H1 (cell line): Measurements from ENCODE around the gene RALGDS. TPM values are rescaled to one million over a fixed set of nuclear protein-coding genes. Genes with fewer than 3 reads are reported as not detected.

Source experiments
- CTCF ChIA-PET: fragments of 300-600 bp; sonication (Branson Sonifier 250); formaldehyde crosslinking; loops from one replicate; lab custom pipeline; 2021; ENCODE audit not compliant: partially characterized antibody; lab: Charles Lee
- POLR2A ChIA-PET: fragments of 300-600 bp; sonication (Branson Sonifier 250); formaldehyde crosslinking; loops from one replicate; lab custom pipeline; 2021; ENCODE audit warnings: inconsistent platforms; ENCODE audit not compliant: partially characterized antibody; lab: Charles Lee
- DNase-seq, 2 experiments: peaks; one replicate each; pipeline versions ENCODE4 v3.0.0 to v3.0.0-alpha.2; 2010 to 2022; ENCODE audit warnings: low spot score in 2 of 2, low read depth in 1 of 2, mixed read lengths in 1 of 2
- FAIRE-seq: peaks from 2 replicates; lab custom pipeline; 2011; peaks lifted over from hg19 to GRCh38; lab: Jason Lieb, UNC
- H2AFZ ChIP-seq: 2 replicates; pipeline ENCODE4 v1.8.1; 2012; ENCODE audit warnings: low read length, inconsistent platforms
- H2AK5ac ChIP-seq: 2 replicates; pipeline ENCODE4 v1.6.1; 2013; ENCODE audit warnings: low read depth, low read length
- H2BK120ac ChIP-seq: replicated peaks from 2 replicates; pipeline ENCODE3; 2013; ENCODE audit warnings: low read depth, low read length, inconsistent platforms
- H2BK12ac ChIP-seq: 2 replicates; pipeline ENCODE4 v1.6.1; 2013; ENCODE audit warnings: low read depth, low read length
- H2BK15ac ChIP-seq: 2 replicates; pipeline ENCODE4 v1.6.1; 2013; ENCODE audit warnings: low read length
- H2BK20ac ChIP-seq: 2 replicates; pipeline ENCODE4 v1.6.1; 2013; ENCODE audit warnings: low read length
- H2BK5ac ChIP-seq: 2 replicates; pipeline ENCODE4 v1.6.1; 2013; ENCODE audit warnings: low read depth, low read length
- H3K14ac ChIP-seq: 2 replicates; pipeline ENCODE4 v1.6.1; 2013; ENCODE audit warnings: inconsistent platforms; ENCODE audit not compliant: insufficient read length
- H3K18ac ChIP-seq: 2 replicates; pipeline ENCODE4 v1.6.1; 2013; ENCODE audit warnings: low read length; ENCODE audit errors: extremely low read depth
- H3K23ac ChIP-seq: 2 replicates; pipeline ENCODE4 v1.6.1; 2013; ENCODE audit warnings: inconsistent platforms; ENCODE audit not compliant: insufficient read length
- H3K23me2 ChIP-seq: 2 replicates; pipeline ENCODE4 v1.6.1; 2013; ENCODE audit warnings: low read depth, low read length
- H3K27ac ChIP-seq: 2 replicates; pipeline ENCODE4 v1.6.1; 2011; ENCODE audit warnings: low read depth, low read length, inconsistent platforms
- H3K27me3 ChIP-seq, 4 experiments: replicated peaks in 1 of 4; 1 replicate in 1 of 4; 2 replicates in 3 of 4; pipeline versions ENCODE4 v1.6.1 to v1.8.1; 2011 to 2013; ENCODE audit warnings: low read length in 3 of 4, mild to moderate bottlenecking in 3 of 4, inconsistent platforms in 2 of 4, mixed read lengths in 2 of 4, moderate library complexity in 1 of 4; ENCODE audit not compliant: control insufficient read depth in 3 of 4, insufficient read depth in 3 of 4; ENCODE audit errors: extremely low read depth in 1 of 4
- H3K36me3 ChIP-seq, 4 experiments: 2 replicates each; pipeline versions ENCODE4 v1.6.1 to v1.8.1; 2011 to 2013; ENCODE audit warnings: mild to moderate bottlenecking in 4 of 4, low read length in 3 of 4, moderate library complexity in 2 of 4, control low read depth in 1 of 4, inconsistent platforms in 1 of 4; ENCODE audit not compliant: insufficient read depth in 4 of 4, control insufficient read depth in 2 of 4
- H3K4ac ChIP-seq: replicated peaks from 2 replicates; pipeline ENCODE3; 2013; ENCODE audit warnings: low read length, low read depth, mixed read lengths, inconsistent platforms; ENCODE audit not compliant: insufficient read length
- H3K4me1 ChIP-seq, 4 experiments: replicated peaks in 1 of 4; 1 replicate in 1 of 4; 2 replicates in 3 of 4; pipeline versions ENCODE4 v1.6.1 to v1.8.1; 2011 to 2013; ENCODE audit warnings: low read length in 3 of 4, inconsistent platforms in 2 of 4, mixed read lengths in 1 of 4; ENCODE audit not compliant: insufficient read depth in 4 of 4, control insufficient read depth in 3 of 4
- H3K4me2 ChIP-seq, 2 experiments: 2 replicates each; pipeline versions ENCODE4 v1.6.1 to v1.8.1; 2011 to 2013; ENCODE audit warnings: low read depth in 2 of 2, low read length in 2 of 2, control low read depth in 1 of 2, inconsistent platforms in 1 of 2, mild to moderate bottlenecking in 1 of 2; ENCODE audit not compliant: insufficient read depth in 1 of 2
- H3K4me3 ChIP-seq, 4 experiments: fragments of 200-600, 300-600 bp in 1 of 4; sonication (generic), shearing (Covaris generic), sonication (Bioruptor Twin) in 1 of 4; 2 replicates each; pipeline versions ENCODE4 v1.5.1 to v1.8.1; 2011 to 2016; ENCODE audit warnings: low read length in 4 of 4, low read depth in 3 of 4, control low read depth in 2 of 4, inconsistent platforms in 2 of 4, mild to moderate bottlenecking in 2 of 4, mixed read lengths in 1 of 4, moderate library complexity in 1 of 4; ENCODE audit not compliant: insufficient read depth in 2 of 4; ENCODE audit errors: extremely low read depth in 1 of 4
- H3K56ac ChIP-seq: replicated peaks from 2 replicates; pipeline ENCODE3; 2013; ENCODE audit warnings: low read depth, mild to moderate bottlenecking, mixed read lengths, low read length, inconsistent platforms; ENCODE audit not compliant: insufficient read length
- H3K79me1 ChIP-seq: 2 replicates; pipeline ENCODE4 v1.6.1; 2013; ENCODE audit warnings: low read depth, low read length, control low read depth
- H3K79me2 ChIP-seq, 2 experiments: 2 replicates each; pipeline versions ENCODE4 v1.6.1 to v1.8.1; 2012 to 2013; ENCODE audit warnings: low read length in 2 of 2, mild to moderate bottlenecking in 2 of 2, inconsistent platforms in 1 of 2; ENCODE audit not compliant: insufficient read depth in 2 of 2, control insufficient read depth in 1 of 2
- H3K9ac ChIP-seq, 4 experiments: replicated peaks in 1 of 4; 1 replicate in 1 of 4; 2 replicates in 3 of 4; pipeline versions ENCODE4 v1.6.1 to v1.8.1; 2011 to 2013; ENCODE audit warnings: low read depth in 3 of 4, low read length in 3 of 4, control low read depth in 2 of 4, mild to moderate bottlenecking in 2 of 4, moderate library complexity in 2 of 4, inconsistent platforms in 1 of 4; ENCODE audit errors: extremely low read depth in 1 of 4
- H3K9me3 ChIP-seq, 2 experiments: 2 replicates each; pipeline versions ENCODE4 v1.6.1 to v1.8.1; 2012 to 2013; ENCODE audit warnings: mild to moderate bottlenecking in 2 of 2, moderate library complexity in 2 of 2, control low read depth in 1 of 2, inconsistent platforms in 1 of 2, low read depth in 1 of 2, low read length in 1 of 2, mixed read lengths in 1 of 2; ENCODE audit not compliant: insufficient read depth in 2 of 2
- H4K20me1 ChIP-seq, 2 experiments: replicated peaks in 1 of 2; 2 replicates each; pipeline versions ENCODE3 to v1.8.1; 2011 to 2013; ENCODE audit warnings: inconsistent platforms in 2 of 2, low read length in 2 of 2, mild to moderate bottlenecking in 1 of 2; ENCODE audit not compliant: insufficient read depth in 2 of 2, control insufficient read depth in 1 of 2
- H4K5ac ChIP-seq: 2 replicates; pipeline ENCODE4 v1.6.1; 2013; ENCODE audit warnings: low read length, low read depth, mixed read lengths, inconsistent platforms; ENCODE audit not compliant: insufficient read length
- H4K8ac ChIP-seq: 2 replicates; pipeline ENCODE4 v1.8.0; 2013; ENCODE audit warnings: mild to moderate bottlenecking, moderate library complexity, low read length, inconsistent platforms; ENCODE audit not compliant: insufficient read depth; ENCODE audit errors: extremely low read depth
- H4K91ac ChIP-seq: replicated peaks from 2 replicates; pipeline ENCODE3; 2013; ENCODE audit warnings: low read length, mixed read lengths, inconsistent platforms; ENCODE audit not compliant: insufficient read length
- BRCA1 ChIP-seq: IDR thresholded peaks from 2 replicates; pipeline ENCODE4 v1.6.1; 2012; ENCODE audit warnings: low read depth, low read length, improper control_type of control experiment
- EP300 ChIP-seq, 2 experiments: IDR thresholded peaks; 1 replicate in 1 of 2; 2 replicates in 1 of 2; pipeline ENCODE4 v1.6.1; 2011 to 2012; ENCODE audit warnings: low read depth in 2 of 2, low read length in 2 of 2, mild to moderate bottlenecking in 2 of 2, borderline replicate concordance in 1 of 2, inconsistent platforms in 1 of 2, moderate library complexity in 1 of 2
- HDAC6 ChIP-seq: IDR thresholded peaks from one replicate; pipeline ENCODE4 v1.7.1; 2012; ENCODE audit warnings: low read depth, mild to moderate bottlenecking, inconsistent platforms, low read length, moderate library complexity
- SIN3A ChIP-seq, 2 experiments: IDR thresholded peaks in 1 of 2; conservative IDR thresholded peaks in 1 of 2; 2 replicates each; pipeline ENCODE4 v1.6.1; 2011 to 2012; ENCODE audit warnings: low read length in 2 of 2, improper control_type of control experiment in 1 of 2, low read depth in 1 of 2, mild to moderate bottlenecking in 1 of 2
- TAF7 ChIP-seq: optimal IDR thresholded peaks from 2 replicates; pipeline ENCODE3; 2011; ENCODE audit warnings: low read depth, mild to moderate bottlenecking, inconsistent platforms, low read length, moderate library complexity, borderline replicate concordance
- WGBS, 2 experiments: shearing (Covaris generic) in 1 of 2; methylation state at CpG; one replicate each; pipeline versions ENCODE4 v1.1.6 to v1.1.7; 2013 to 2015; ENCODE audit warnings: low lambda C conversion rate in 2 of 2, mixed read lengths in 2 of 2, inconsistent platforms in 1 of 2, low coverage in 1 of 2, missing lambda C conversion rate in 1 of 2; ENCODE audit not compliant: insufficient replicate concordance in 2 of 2, insufficient coverage in 1 of 2, insufficient read length in 1 of 2; ENCODE audit errors: extremely low coverage in 1 of 2, missing lambda C conversion rate in 1 of 2; 5-methylcytosine and 5-hydroxymethylcytosine counted together
- polyA plus RNA-seq, 7 experiments: library from polyadenylated mRNA; depleted of rRNA in 3 of 7; stranded (reverse) in 5 of 7; unstranded in 2 of 7; fragments of >200 nt in 5 of 7; fragments of 200-250 nt in 2 of 7; gene quantifications; 1 replicate in 5 of 7; 2 replicates in 1 of 7; 4 replicates in 1 of 7; pipeline versions ENCODE4 v1.2.1 to v1.2.3, GENCODE V29; 2011 to 2013; ENCODE audit warnings: missing spikeins in 2 of 7, mixed read lengths in 2 of 7
- total RNA-seq: library from RNA; stranded (reverse); fragmentation: NEBNext Ultra II Directional; extraction: Animal tissue kit (Norgen Biotek cat#: 25700); gene quantifications from 2 replicates; pipeline ENCODE4 v1.2.1, GENCODE V29; 2021

The RALGDS gene
- total and polyA plus RNA-seq, 2 of the 8 experiments (the other 6 are each of a cell fraction or from before 2014, with no cell fraction given), result 14.5 to 25.5 TPM

GRCh38 chr9:133133681-133134387 lies 12.8 kb upstream of the RALGDS start:
- Histone ChIP-seq H3K18ac (no peak overlapping the region), H3K23ac (no peak overlapping the region), H4K5ac (no peak overlapping the region), H2AK5ac (peak overlapping the region; percentile 75; the same call in 1 of the 2 replicates), H3K4me2 (0 out of 4 replicates have a peak overlapping the region, but pooled peaks of 1 of the 2 experiments have one; percentile 4), H3K4me3 (no peak overlapping the region), H4K91ac (no peak overlapping the region), H2BK20ac (no peak overlapping the region), H3K79me1 (peaks cover 4% of the 10 kb centered on the region), H3K79me2 (no peaks in the 10 kb centered on the region; a peak in 1 of 4 replicates), H3K27ac (peak overlapping the region; percentile 80), H2AFZ (no peak overlapping the region), H3K4me1 (peaks cover 0 to 13% (median 10%) of the 10 kb centered on the region in 4 experiments; a peak in 5 of 7 replicates), H2BK120ac (no peak overlapping the region), H3K9me3 (no peaks in the 10 kb centered on the region), H3K4ac (no peak overlapping the region), H4K20me1 (peaks cover 14 to 33% of the 10 kb centered on the region in 2 experiments), H2BK5ac (peak overlapping the region; percentile 44; the same call in 1 of the 2 replicates), H3K56ac (no peak overlapping the region), H3K23me2 (no peaks in the 10 kb centered on the region), H3K27me3 (no peaks in the 10 kb centered on the region; a peak in 1 of 7 replicates), H3K9ac (peak overlapping the region in 3 of 4 experiments; percentile 25 to 43 (median 39); a peak in 4 of 7 replicates), H3K14ac (no peak overlapping the region), H4K8ac (no peak overlapping the region), H3K36me3 (no peaks in the 10 kb centered on the region), H2BK15ac (no peak overlapping the region), H2BK12ac (peak overlapping the region; percentile 75; the same call in 1 of the 2 replicates)
- 82% methylated on average over 21 of the region's 21 CpGs; no CpG with 5 or more reads in 1 of the 2 experiments for WGBS, 2 experiments
- FAIRE-seq (no peak), DNase-seq (no peak)
- no peak for TF ChIP-seq TAF7
- TF ChIP-seq EP300 (IDR thresholded peaks at IDR 0.05; ENCODE audit: borderline replicate concordance in 1 of 2, low read depth in 2 of 2, low read length in 2 of 2), result 0 out of 3 replicates have a peak, but pooled peaks of 1 of the 2 experiments have one; percentile 10
- TF ChIP-seq SIN3A (conservative IDR thresholded peaks at IDR 0.05 in 1 of 2, IDR thresholded peaks at IDR 0.05 in 1 of 2; ENCODE audit: low read depth in 1 of 2, low read length in 2 of 2), result no peak
- TF ChIP-seq HDAC6, result no peak
- TF ChIP-seq BRCA1, result no peak
- POLR2A ChIA-PET, result interaction anchor here (1.1 to 1.8 kb wide), 2 partner anchors 11 to 14 kb away, joined by 4 to 12 read pairs; no protein-coding TSS in a partner anchor
- CTCF ChIA-PET, result interaction anchor here (0.5 to 6.2 kb wide), 14 partner anchors 11 to 98 kb away, joined by 3 to 67 read pairs (median 4); partner anchors contain the start of gene RALGDS
